ENCODE measurements around the gene IKBKE. TPM values are rescaled to one million over a fixed set of nuclear protein-coding genes. Genes with fewer than 3 reads are reported as not detected.

IKBKE gene
- total and polyA plus RNA-seq, 2 of the 8 experiments (the other 6 are each of a cell fraction or from before 2014, with no cell fraction given) = 8.6 to 12.0 TPM

GRCh38 chr1:206512058-206512850, 42.0 kb downstream of the IKBKE start:
- 74% methylated on average over 14 of the region's 14 CpGs; no CpG with 5 or more reads in 1 of the 2 experiments for WGBS, 2 experiments (ENCODE audit: extremely low coverage in 1 of 2, insufficient coverage in 1 of 2, insufficient read length in 1 of 2, insufficient replicate concordance in 2 of 2, low coverage in 1 of 2, low lambda C conversion rate in 2 of 2, missing lambda C conversion rate in 1 of 2)
- no peak overlapping the region for H2BK120ac ChIP-seq (replicated peaks; ENCODE audit: low read depth, low read length)
- H3K79me1 ChIP-seq (ENCODE audit: low read depth, low read length) = no peaks in the 10 kb centered on the region
- H3K9ac ChIP-seq (replicated peaks in 1 of 4; ENCODE audit: extremely low read depth in 1 of 4, low read depth in 3 of 4, low read length in 3 of 4) = no peak overlapping the region
- H2BK20ac ChIP-seq (ENCODE audit: low read length) = no peak overlapping the region
- no peak overlapping the region for H4K5ac ChIP-seq (ENCODE audit: insufficient read length, low read depth, low read length)
- no peak overlapping the region for H2AK5ac ChIP-seq (ENCODE audit: low read depth, low read length)
- no peak overlapping the region for H4K8ac ChIP-seq (ENCODE audit: extremely low read depth, insufficient read depth, low read length)
- ChIA-PET POLR2A (ENCODE audit: partially characterized antibody) (interaction anchor here (0.6 to 2.2 kb wide), 2 partner anchors 25 to 1622 kb away, joined by 4 to 6 read pairs; no protein-coding TSS in a partner anchor), CTCF (ENCODE audit: partially characterized antibody) (interaction anchor here (0.5 to 2.3 kb wide), 15 partner anchors 10 to 150 kb away, joined by 3 to 10 read pairs (median 4); no protein-coding TSS in a partner anchor)
- DNase-seq (ENCODE audit: low read depth in 1 of 2, low spot score in 2 of 2) (no peak), FAIRE-seq (no peak)
- H2BK15ac ChIP-seq (ENCODE audit: low read length) = no peak overlapping the region
- peaks cover 2 to 5% of the 10 kb centered on the region in 2 experiments for H4K20me1 ChIP-seq (replicated peaks in 1 of 2; ENCODE audit: control insufficient read depth in 1 of 2, insufficient read depth in 2 of 2, low read length in 2 of 2)
- H3K79me2 ChIP-seq (ENCODE audit: control insufficient read depth in 1 of 2, insufficient read depth in 2 of 2, low read length in 2 of 2) = no peaks in the 10 kb centered on the region
- no peak overlapping the region for H3K27ac ChIP-seq (ENCODE audit: low read depth, low read length)
- no peak overlapping the region; a peak in 1 of 4 replicates for H3K4me2 ChIP-seq (ENCODE audit: insufficient read depth in 1 of 2, low read depth in 2 of 2, low read length in 2 of 2)
- no peak overlapping the region for H2BK5ac ChIP-seq (ENCODE audit: low read depth, low read length)
- H3K56ac ChIP-seq (replicated peaks; ENCODE audit: insufficient read length, low read depth, low read length) = no peak overlapping the region
- no peak overlapping the region for H3K4ac ChIP-seq (replicated peaks; ENCODE audit: insufficient read length, low read depth, low read length)
- peaks cover 3 to 19% (median 6%) of the 10 kb centered on the region in 4 experiments; a peak in 6 of 7 replicates for H3K4me1 ChIP-seq (replicated peaks in 1 of 4; ENCODE audit: control insufficient read depth in 3 of 4, insufficient read depth in 4 of 4, low read length in 3 of 4)
- no peaks in the 10 kb centered on the region for H3K36me3 ChIP-seq (ENCODE audit: control insufficient read depth in 2 of 4, insufficient read depth in 4 of 4, low read length in 3 of 4)
- H2AFZ ChIP-seq (ENCODE audit: low read length) = no peak overlapping the region
- H3K23me2 ChIP-seq (ENCODE audit: low read depth, low read length) = peaks cover 5% of the 10 kb centered on the region; the same call in 1 of the 2 replicates
- H4K91ac ChIP-seq (replicated peaks; ENCODE audit: insufficient read length, low read length) = no peak overlapping the region
- no peak overlapping the region for H3K4me3 ChIP-seq (ENCODE audit: extremely low read depth in 1 of 4, insufficient read depth in 2 of 4, low read depth in 3 of 4, low read length in 4 of 4)
- no peaks in the 10 kb centered on the region for H3K9me3 ChIP-seq (ENCODE audit: insufficient read depth in 2 of 2, low read depth in 1 of 2, low read length in 1 of 2)
- H3K14ac ChIP-seq (ENCODE audit: insufficient read length) = no peak overlapping the region
- H3K18ac ChIP-seq (ENCODE audit: extremely low read depth, low read length) = no peak overlapping the region
- no peak overlapping the region for H2BK12ac ChIP-seq (ENCODE audit: low read depth, low read length)
- no peak overlapping the region for H3K23ac ChIP-seq (ENCODE audit: insufficient read length)
- no peak for TF ChIP-seq POU5F1 (IDR thresholded peaks at IDR 0.05; ENCODE audit: low read depth, low read length)
- no peak for TF ChIP-seq KDM4A (IDR thresholded peaks at IDR 0.05; ENCODE audit: low read depth, low read length, severe bottlenecking)
- peaks cover 6 to 27% (median 21%) of the 10 kb centered on the region in 4 experiments for H3K27me3 ChIP-seq (replicated peaks in 1 of 4; ENCODE audit: control insufficient read depth in 3 of 4, extremely low read depth in 1 of 4, insufficient read depth in 3 of 4, low read length in 3 of 4)

All from H1 (cell line).